Fibroblast of lung (primary cell): ENCODE results near the gene SFI1.

Experiments used
- EZH2 ChIP-seq: IDR thresholded peaks from 2 replicates; pipeline ENCODE4 v1.5.1; 2012; ENCODE audit warnings: low read length, control low read depth, mild to moderate bottlenecking; ENCODE audit errors: missing control alignments
- TF ChIP-seq, protein P1 (sequence below), 2 donors: IDR thresholded peaks in 1 of 2; conservative IDR thresholded peaks in 1 of 2; 1 replicate in 1 of 2; 2 replicates in 1 of 2; pipeline ENCODE4 v1.5.1; 2011 to 2012; ENCODE audit warnings: low read length in 2 of 2, control low read depth in 1 of 2, inconsistent platforms in 1 of 2, low read depth in 1 of 2, mild to moderate bottlenecking in 1 of 2

DNA sequence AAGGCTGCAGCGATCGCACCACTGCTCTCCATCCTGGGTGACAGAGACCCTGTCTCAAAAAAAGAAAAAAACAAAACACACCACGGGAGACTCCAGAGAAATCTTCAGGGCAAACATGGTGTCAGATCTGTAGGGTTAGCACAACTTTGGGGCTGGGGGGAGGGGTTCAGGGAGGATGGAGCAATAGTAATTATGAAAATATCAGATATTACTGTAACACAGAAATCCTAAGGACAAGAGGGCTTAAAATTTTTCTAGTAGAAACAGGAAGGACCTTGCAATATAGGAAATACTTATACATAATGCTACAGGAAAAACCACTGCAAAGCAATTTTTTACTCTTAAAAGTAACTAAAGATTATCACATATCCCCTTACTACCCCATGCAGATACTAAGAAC lies 20.5 kb upstream of the SFI1 start:
- TF ChIP-seq, protein P1, sequence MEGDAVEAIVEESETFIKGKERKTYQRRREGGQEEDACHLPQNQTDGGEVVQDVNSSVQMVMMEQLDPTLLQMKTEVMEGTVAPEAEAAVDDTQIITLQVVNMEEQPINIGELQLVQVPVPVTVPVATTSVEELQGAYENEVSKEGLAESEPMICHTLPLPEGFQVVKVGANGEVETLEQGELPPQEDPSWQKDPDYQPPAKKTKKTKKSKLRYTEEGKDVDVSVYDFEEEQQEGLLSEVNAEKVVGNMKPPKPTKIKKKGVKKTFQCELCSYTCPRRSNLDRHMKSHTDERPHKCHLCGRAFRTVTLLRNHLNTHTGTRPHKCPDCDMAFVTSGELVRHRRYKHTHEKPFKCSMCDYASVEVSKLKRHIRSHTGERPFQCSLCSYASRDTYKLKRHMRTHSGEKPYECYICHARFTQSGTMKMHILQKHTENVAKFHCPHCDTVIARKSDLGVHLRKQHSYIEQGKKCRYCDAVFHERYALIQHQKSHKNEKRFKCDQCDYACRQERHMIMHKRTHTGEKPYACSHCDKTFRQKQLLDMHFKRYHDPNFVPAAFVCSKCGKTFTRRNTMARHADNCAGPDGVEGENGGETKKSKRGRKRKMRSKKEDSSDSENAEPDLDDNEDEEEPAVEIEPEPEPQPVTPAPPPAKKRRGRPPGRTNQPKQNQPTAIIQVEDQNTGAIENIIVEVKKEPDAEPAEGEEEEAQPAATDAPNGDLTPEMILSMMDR (conservative IDR thresholded peaks at IDR 0.05 in 1 of 2, IDR thresholded peaks at IDR 0.05 in 1 of 2; ENCODE audit: low read depth in 1 of 2, low read length in 2 of 2): no peak
- no peak for TF ChIP-seq EZH2
